GM21529 (cell line): Measurements from ENCODE around the gene TAS1R2.

ENCODE experiments used
- ATAC-seq: cut with Tn5 transposase; IDR thresholded peaks from one replicate; pipeline ENCODE4 v1.9.1; 2021; ENCODE audit not compliant: unreplicated experiment

Gene TAS1R2

GRCh38 chr1:18823438-18823837 is 36.0 kb downstream of the TAS1R2 start:
- no peak for ATAC-seq

- no peak for ATAC-seq
Observed at GRCh38 chr1:18820791-18821641, 38.4 kb downstream of the TAS1R2 start.

- no peak for ATAC-seq
Observed at GRCh38 chr1:18819986-18820790, 39.3 kb downstream of the TAS1R2 start.

GRCh38 chr1:18819203-18819602 is 40.3 kb downstream of the TAS1R2 start:
- no peak for ATAC-seq

GRCh38 chr1:18817795-18818435 is 41.5 kb downstream of the TAS1R2 start:
- ATAC-seq, result no peak

- no peak for ATAC-seq
Observed at GRCh38 chr1:18817316-18817715, 42.1 kb downstream of the TAS1R2 start.

- no peak for ATAC-seq
Observed at GRCh38 chr1:18816808-18817207, 42.7 kb downstream of the TAS1R2 start.

GRCh38 chr1:18814874-18815531 is 44.5 kb downstream of the TAS1R2 start:
- no peak for ATAC-seq

- ATAC-seq, result no peak
Observed at GRCh38 chr1:18814425-18814824, 45.0 kb downstream of the TAS1R2 start.

GRCh38 chr1:18812453-18812939 is 47.0 kb downstream of the TAS1R2 start:
- ATAC-seq, result no peak

GRCh38 chr1:18811733-18812452 is 47.6 kb downstream of the TAS1R2 start:
- no peak for ATAC-seq

- no peak for ATAC-seq
Observed at GRCh38 chr1:18809953-18810899, 49.2 kb downstream of the TAS1R2 start.

- no peak for ATAC-seq
Observed at GRCh38 chr1:18808550-18808949, 50.9 kb downstream of the TAS1R2 start.

GRCh38 chr1:18807334-18808063 is 52.0 kb downstream of the TAS1R2 start:
- ATAC-seq, result no peak

- ATAC-seq, result no peak
Observed at GRCh38 chr1:18805925-18806849, 53.3 kb downstream of the TAS1R2 start.

- ATAC-seq, result no peak
Observed at GRCh38 chr1:18805150-18805879, 54.1 kb downstream of the TAS1R2 start.

GRCh38 chr1:18803851-18804250 is 55.6 kb downstream of the TAS1R2 start:
- no peak for ATAC-seq
